Gastroesophageal sphincter (tissue), 4 donors: ENCODE measurements around the gene PACSIN3. TPM values are rescaled to one million over a fixed set of nuclear protein-coding genes. Genes with fewer than 3 reads are reported as not detected.

Experiments used
- ATAC-seq: fragments of 150-250 bp; one replicate; pipeline ENCODE4 v1.9.1; 2016; ENCODE audit warnings: mild to moderate bottlenecking, moderate library complexity
- H3K27ac ChIP-seq, 4 donors: fragments of 200-600 bp; sonication (generic) in 3 of 4; 1 replicate in 3 of 4; 2 replicates in 1 of 4; pipeline ENCODE4 v1.5.1; 2016 to 2019
- H3K27me3 ChIP-seq: fragments of 200-600 bp; sonication (generic); one replicate; pipeline ENCODE4 v1.5.1; 2019
- H3K36me3 ChIP-seq, 2 donors: fragments of 200-600 bp; sonication (generic); one replicate each; pipeline ENCODE4 v1.5.1; 2019; ENCODE audit warnings: control low read depth in 1 of 2
- H3K4me1 ChIP-seq, 3 donors: fragments of 200-600 bp; sonication (generic); 1 replicate in 2 of 3; 2 replicates in 1 of 3; pipeline ENCODE4 v1.5.1; 2016 to 2019; ENCODE audit warnings: control low read depth in 2 of 3
- H3K4me3 ChIP-seq, 2 donors: fragments of 200-600 bp; sonication (generic); one replicate each; pipeline ENCODE4 v1.5.1; 2019; ENCODE audit warnings: mild to moderate bottlenecking in 1 of 2, moderate library complexity in 1 of 2
- H3K9me3 ChIP-seq, 3 donors: fragments of 200-600 bp; sonication (generic); one replicate each; pipeline ENCODE4 v1.5.1; 2017 to 2019; ENCODE audit warnings: control low read depth in 2 of 3
- CTCF ChIP-seq, 4 experiments: fragments of 200-600 bp in 2 of 4; fragments of 450-650 bp in 2 of 4; sonication (generic) in 1 of 4; IDR thresholded peaks; one replicate each; pipeline ENCODE4 v1.5.1; 2017 to 2019; ENCODE audit warnings: antibody characterized with exemption in 4 of 4, mild to moderate bottlenecking in 2 of 4, moderate library complexity in 2 of 4
- EP300 ChIP-seq: sonication (generic); formaldehyde crosslinking; IDR thresholded peaks from one replicate; pipeline ENCODE4 v1.6.1; 2017; ENCODE audit warnings: antibody characterized with exemption, mild to moderate bottlenecking
- POLR2A ChIP-seq, 2 donors: fragments of 450-650 bp; IDR thresholded peaks; one replicate each; pipeline ENCODE4 v1.6.1; 2017; ENCODE audit warnings: antibody characterized with exemption in 2 of 2, mild to moderate bottlenecking in 2 of 2, moderate library complexity in 1 of 2
- POLR2AphosphoS5 ChIP-seq: sonication (generic); formaldehyde crosslinking; IDR thresholded peaks from one replicate; pipeline ENCODE4 v1.6.1; 2017; ENCODE audit warnings: antibody characterized with exemption
- WGBS, 2 donors: methylation state at CpG; one replicate each; pipeline ENCODE4 v1.1.5; 2018; ENCODE audit warnings: low coverage in 1 of 2; 5-methylcytosine and 5-hydroxymethylcytosine counted together
- total RNA-seq, 4 donors: library from RNA; depleted of rRNA; stranded (reverse); fragments of >200 nt; gene quantifications; one replicate each; pipeline ENCODE4 v1.1.0, GENCODE V29; 2016

PACSIN3 gene
- total RNA-seq, 4 donors from 2014 or later = 61.3 to 74.9 (median 65.3) TPM

GRCh38 chr11:47187723-47188122, 1.5 kb upstream of the PACSIN3 start:
- peaks cover 0 to 65% (median 27%) of the 10 kb centered on the region in 3 donors for H3K4me1 ChIP-seq
- ATAC-seq = no peak
- WGBS, 2 donors = 7 to 20% methylated on average over 4 to 5 of the region's 5 CpGs

GRCh38 chr11:47186700-47187695, 764 bp upstream of the PACSIN3 start:
- peak; percentile 62 for ATAC-seq

More at GRCh38 chr11:47187723-47188122, 1.5 kb upstream of the PACSIN3 start:
- H3K27me3 ChIP-seq = no peaks in the 10 kb centered on the region
- peaks cover 0 to 4% of the 10 kb centered on the region in 2 donors for H3K36me3 ChIP-seq
- H3K27ac ChIP-seq = peak overlapping the region; percentile 80 to 94 (median 89)
- no peaks in the 10 kb centered on the region for H3K9me3 ChIP-seq
- H3K4me3 ChIP-seq = peak overlapping the region in 1 of 2 donors; percentile 67
- no peak for TF ChIP-seq CTCF (IDR thresholded peaks at IDR 0.05)
- no peak for TF ChIP-seq POLR2AphosphoS5
- TF ChIP-seq EP300 = no peak

GRCh38 chr11:47185305-47186075, 744 bp downstream of the PACSIN3 start:
- ATAC-seq = peak; percentile 30
- no peaks in the 10 kb centered on the region for H3K27me3 ChIP-seq
- peak overlapping the region; percentile 80 to 94 (median 89) for H3K27ac ChIP-seq
- peak overlapping the region; percentile 67 to 76 for H3K4me3 ChIP-seq
- H3K9me3 ChIP-seq = no peaks in the 10 kb centered on the region
- peaks cover 0 to 71% (median 27%) of the 10 kb centered on the region in 3 donors for H3K4me1 ChIP-seq
- H3K36me3 ChIP-seq = peaks cover 0 to 19% of the 10 kb centered on the region in 2 donors
- TF ChIP-seq POLR2A (IDR thresholded peaks at IDR 0.05) (peak; percentile 44 to 48), EP300 (no peak), POLR2AphosphoS5 (peak; percentile 37)
- WGBS, 2 donors = 0% methylated on average over 11 of the region's 50 CpGs; no CpG with 5 or more reads in 1 of the 2 donors

More at GRCh38 chr11:47186700-47187695, 764 bp upstream of the PACSIN3 start:
- peak overlapping the region; percentile 67 to 76 for H3K4me3 ChIP-seq
- WGBS, 2 donors = 2% methylated on average over 13 to 14 of the region's 63 CpGs
- no peaks in the 10 kb centered on the region for H3K27me3 ChIP-seq
- no peaks in the 10 kb centered on the region for H3K9me3 ChIP-seq
- peak in 1 of 2 donors; percentile 23 for TF ChIP-seq POLR2A (IDR thresholded peaks at IDR 0.05)
- peak in 2 of 4 experiments; percentile 9 to 35 for TF ChIP-seq CTCF (IDR thresholded peaks at IDR 0.05)
- TF ChIP-seq POLR2AphosphoS5 = no peak
- H3K27ac ChIP-seq = peak overlapping the region; percentile 80 to 94 (median 89)
- peaks cover 0 to 71% (median 27%) of the 10 kb centered on the region in 3 donors for H3K4me1 ChIP-seq
- peaks cover 0 to 11% of the 10 kb centered on the region in 2 donors for H3K36me3 ChIP-seq

- H3K4me1 ChIP-seq = peaks cover 0 to 71% (median 27%) of the 10 kb centered on the region in 3 donors
- no peak for ATAC-seq
- H3K4me3 ChIP-seq = peak overlapping the region; percentile 67 to 76
- peak overlapping the region; percentile 80 to 94 (median 89) for H3K27ac ChIP-seq
- peaks cover 0 to 26% of the 10 kb centered on the region in 2 donors for H3K36me3 ChIP-seq
- H3K27me3 ChIP-seq = no peaks in the 10 kb centered on the region
- no peaks in the 10 kb centered on the region for H3K9me3 ChIP-seq
- no peak for TF ChIP-seq CTCF (IDR thresholded peaks at IDR 0.05)
- TF ChIP-seq POLR2A (IDR thresholded peaks at IDR 0.05) = no peak
- TF ChIP-seq EP300 = no peak
- no peak for TF ChIP-seq POLR2AphosphoS5
- WGBS, 2 donors = no CpG with 5 or more reads among the region's 13 CpGs
Measured at GRCh38 chr11:47184711-47185304, 1.4 kb downstream of the PACSIN3 start.
